Measurements from ENCODE around the gene ELAVL3.

Gene ELAVL3

GRCh38 chr19:11404588-11405222, 76.1 kb downstream of the ELAVL3 start:
- no peak for TF ChIP-seq CTCF (IDR thresholded peaks at IDR 0.05)

GRCh38 chr19:11401808-11402543, 78.9 kb downstream of the ELAVL3 start:
- TF ChIP-seq CTCF (IDR thresholded peaks at IDR 0.05), result no peak
